WI38 (cell line): Measurements from ENCODE around the gene TAMALIN.

ENCODE experiments used
- H3K4me3 ChIP-seq: 2 replicates; pipeline ENCODE4 v1.5.1; 2011; ENCODE audit warnings: low read depth, mild to moderate bottlenecking, control low read depth, low read length
- TF ChIP-seq, protein P1 (sequence below): IDR thresholded peaks from 2 replicates; pipeline ENCODE4 v1.5.1; 2012; ENCODE audit warnings: low read depth, mild to moderate bottlenecking, control low read depth, low read length

Gene TAMALIN

DNA sequence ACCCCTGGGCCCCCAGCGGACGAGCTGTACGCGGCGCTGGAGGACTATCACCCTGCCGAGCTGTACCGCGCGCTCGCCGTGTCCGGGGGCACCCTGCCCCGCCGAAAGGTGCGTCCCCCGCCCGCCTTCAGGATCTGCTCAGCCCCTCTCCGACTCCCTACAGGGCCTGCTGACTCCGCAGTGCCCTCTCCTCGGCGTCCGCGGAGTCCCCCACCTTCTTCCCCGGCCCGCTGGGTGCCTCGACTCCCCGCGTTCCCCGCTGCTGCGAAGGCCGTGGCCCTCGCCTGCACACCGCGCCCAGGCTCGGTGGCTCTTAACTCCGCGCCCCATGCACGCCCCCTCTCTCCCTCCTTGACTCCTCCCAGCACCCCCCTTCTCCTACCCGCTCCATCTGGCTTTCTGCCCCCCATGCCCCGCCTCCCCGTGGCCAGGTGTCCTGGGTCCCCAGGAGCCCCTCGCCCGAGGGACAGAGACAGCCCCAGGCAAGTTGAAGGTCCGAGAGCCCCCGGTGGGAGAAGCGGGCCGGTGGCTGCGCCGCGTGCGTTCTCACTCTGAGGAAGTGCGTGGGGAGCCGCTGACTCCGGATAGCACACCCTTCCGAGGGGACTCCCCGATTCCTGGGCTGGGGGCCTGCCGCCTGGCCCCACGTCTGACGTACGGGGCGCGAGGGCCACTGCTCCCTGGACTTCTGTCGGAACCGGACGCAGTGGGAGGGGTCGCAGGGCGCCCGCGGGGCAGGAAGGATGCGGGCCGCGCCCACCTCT is 594 bp downstream of the TAMALIN start:
- TF ChIP-seq, protein P1, sequence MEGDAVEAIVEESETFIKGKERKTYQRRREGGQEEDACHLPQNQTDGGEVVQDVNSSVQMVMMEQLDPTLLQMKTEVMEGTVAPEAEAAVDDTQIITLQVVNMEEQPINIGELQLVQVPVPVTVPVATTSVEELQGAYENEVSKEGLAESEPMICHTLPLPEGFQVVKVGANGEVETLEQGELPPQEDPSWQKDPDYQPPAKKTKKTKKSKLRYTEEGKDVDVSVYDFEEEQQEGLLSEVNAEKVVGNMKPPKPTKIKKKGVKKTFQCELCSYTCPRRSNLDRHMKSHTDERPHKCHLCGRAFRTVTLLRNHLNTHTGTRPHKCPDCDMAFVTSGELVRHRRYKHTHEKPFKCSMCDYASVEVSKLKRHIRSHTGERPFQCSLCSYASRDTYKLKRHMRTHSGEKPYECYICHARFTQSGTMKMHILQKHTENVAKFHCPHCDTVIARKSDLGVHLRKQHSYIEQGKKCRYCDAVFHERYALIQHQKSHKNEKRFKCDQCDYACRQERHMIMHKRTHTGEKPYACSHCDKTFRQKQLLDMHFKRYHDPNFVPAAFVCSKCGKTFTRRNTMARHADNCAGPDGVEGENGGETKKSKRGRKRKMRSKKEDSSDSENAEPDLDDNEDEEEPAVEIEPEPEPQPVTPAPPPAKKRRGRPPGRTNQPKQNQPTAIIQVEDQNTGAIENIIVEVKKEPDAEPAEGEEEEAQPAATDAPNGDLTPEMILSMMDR = no peak
- H3K4me3 ChIP-seq = peak overlapping the region; percentile 67

DNA sequence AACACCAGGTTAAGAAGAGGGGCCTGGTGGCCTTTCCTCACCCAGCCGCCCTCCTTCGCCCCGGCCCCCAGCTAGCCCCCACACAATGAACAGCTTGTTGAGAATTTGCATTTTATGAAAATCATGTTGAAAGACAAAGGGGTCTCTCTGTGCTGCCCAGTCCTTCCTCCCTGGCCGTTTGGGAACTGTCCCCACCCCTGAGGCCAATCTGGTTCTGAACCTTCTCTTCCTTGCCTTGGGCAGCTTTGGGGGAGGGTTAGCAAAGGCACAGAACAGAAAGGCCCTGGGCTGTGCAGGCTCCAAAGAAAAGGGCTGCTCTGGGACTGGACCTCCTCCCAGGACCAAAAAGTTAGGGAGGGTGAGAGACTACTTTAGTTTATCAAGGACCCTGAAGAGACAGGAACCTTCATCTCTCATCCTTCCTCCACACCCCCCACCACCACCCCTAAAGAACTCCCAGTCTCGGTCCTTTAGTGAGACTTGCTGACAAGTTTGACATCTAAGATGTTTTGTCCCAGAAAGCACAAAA is 1.3 kb downstream of the TAMALIN start:
- TF ChIP-seq, protein P1 = no peak
- peak overlapping the region; percentile 67 for H3K4me3 ChIP-seq

DNA sequence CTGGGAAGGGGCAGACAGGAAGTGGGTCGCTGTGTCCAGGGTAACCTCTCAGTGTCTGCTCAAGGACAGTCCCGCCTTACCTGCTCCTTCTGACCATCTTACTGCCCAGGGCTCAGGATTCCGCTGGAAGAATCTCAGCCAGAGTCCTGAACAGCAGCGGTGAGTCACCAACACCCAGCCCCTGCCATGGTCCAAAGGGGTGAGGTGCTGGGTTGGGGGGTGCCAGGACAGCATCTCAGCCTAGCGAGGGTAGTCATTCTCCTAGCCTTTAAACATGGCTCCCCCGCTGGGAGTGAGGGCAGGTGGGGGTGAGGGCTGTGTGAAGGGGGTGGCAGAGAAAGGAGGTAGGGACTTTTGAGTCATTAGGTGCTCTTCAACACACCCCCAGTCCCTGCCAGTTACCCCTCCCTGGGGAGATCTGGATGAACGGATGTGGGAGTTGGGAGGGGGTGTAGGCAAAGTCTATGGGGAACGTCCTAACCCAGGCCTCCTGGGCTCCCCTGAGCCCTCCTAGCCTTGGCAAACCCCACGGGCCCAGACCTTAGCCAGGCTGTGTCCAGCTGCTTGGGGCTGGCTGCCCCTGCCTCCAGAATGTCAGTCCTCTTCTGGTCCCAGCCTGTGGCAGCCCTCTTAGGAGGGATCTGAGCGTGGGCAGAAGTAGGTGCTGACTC is 2.5 kb downstream of the TAMALIN start:
- H3K4me3 ChIP-seq = no peak overlapping the region
- TF ChIP-seq, protein P1 = no peak

DNA sequence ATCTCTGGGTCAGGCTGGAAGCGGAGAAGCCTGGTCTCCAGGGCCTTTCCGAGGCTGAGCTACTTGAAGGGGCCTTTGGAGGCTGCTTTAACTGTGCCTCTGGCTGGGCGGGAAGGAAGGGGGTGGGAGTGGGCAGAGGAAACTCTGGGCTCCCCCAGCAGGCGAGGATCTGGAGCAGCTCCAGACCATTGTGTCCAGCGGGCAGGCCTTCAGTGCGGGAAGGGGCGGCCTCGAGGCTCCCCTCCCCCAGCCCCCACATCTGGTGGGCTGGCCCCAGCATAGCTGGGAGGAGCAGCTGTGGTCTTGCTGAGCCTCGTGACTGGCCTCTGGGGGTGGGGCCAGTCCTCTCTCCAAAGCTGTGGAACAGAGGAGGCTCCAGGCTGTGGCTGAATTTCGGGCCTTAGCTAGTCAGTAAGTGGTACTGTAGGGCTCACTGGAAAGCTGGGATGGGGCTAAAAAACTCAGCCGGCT is 3.4 kb downstream of the TAMALIN start:
- TF ChIP-seq, protein P1 = no peak
- H3K4me3 ChIP-seq = peak overlapping the region; percentile 1; the same call in 1 of the 2 replicates

DNA sequence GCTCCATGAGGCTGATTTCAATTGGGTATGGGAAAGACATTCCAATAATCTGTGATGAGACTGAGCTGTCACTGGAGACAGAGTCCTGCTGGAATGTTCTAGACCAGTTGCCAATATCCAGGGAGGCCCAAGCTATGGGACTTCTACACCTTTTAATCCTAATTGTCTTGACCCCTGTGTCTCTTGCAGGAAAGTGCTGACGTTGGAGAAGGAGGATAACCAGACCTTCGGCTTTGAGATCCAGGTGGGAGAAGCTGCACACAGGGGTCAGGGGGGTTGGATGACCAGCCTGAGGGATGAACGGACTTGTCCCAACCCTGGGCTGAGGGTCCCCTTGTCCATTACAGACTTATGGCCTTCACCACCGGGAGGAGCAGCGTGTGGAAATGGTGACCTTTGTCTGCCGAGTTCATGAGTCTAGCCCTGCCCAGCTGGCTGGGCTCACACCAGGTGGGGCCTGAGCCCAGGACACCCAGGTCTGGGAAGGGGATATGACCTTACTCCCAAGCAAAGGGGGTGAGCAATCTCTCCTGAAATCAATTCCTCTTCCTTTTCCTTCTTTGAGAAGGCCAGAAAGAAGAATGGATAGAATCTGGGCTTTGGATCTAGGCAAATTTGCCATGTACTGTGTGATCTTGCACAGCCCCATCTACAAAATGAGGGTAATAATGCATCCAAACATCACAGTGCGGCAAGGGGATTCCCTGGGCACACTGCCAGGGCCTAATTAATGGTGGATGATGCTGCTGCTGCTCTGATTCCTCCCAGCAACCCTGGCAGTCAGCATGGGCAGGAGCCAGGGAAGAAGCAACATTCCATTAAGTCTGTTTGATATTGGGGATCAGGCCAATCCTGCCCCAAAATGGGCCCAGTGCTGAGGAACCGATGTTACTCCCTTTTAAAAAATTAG is 4.2 kb downstream of the TAMALIN start:
- TF ChIP-seq, protein P1 = no peak
- H3K4me3 ChIP-seq = no peak overlapping the region

DNA sequence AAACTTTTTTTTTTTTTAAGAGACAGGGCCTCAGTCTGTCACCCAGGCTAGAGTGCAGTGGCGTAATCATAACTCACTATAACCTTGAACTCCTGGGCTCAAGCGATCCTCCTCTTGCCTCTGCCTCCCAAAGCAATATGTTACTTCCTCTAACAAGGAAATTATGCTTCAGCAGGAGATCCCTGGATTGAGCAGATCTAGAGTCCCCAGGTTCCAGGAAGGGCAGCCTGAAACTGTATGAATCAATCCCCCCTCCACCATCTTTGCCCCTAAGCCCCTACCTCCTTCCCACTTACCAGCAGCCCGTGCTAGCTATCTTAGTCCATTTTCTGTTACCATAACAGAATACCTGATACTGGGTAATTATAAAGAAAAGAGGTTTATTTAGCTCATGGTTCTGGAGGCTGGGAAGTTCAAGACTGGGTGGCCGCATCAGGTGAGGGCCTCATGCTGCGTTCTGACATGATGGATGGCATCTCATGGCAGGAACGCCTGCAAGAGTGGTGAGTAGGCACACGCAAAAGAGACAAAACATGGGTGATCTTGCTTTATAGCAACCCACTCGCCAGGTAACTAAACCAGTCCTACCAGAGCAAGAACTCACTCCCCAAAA is 5.0 kb downstream of the TAMALIN start:
- H3K4me3 ChIP-seq = no peak overlapping the region

More for the DNA sequence above, 5.0 kb downstream of the TAMALIN start:
- TF ChIP-seq, protein P1 = no peak
